GM21390 (cell line): ENCODE data around the gene LRRC19.

Experiments used
- ATAC-seq: cut with Tn5 transposase; IDR thresholded peaks from one replicate; pipeline ENCODE4 v1.9.1; 2021; ENCODE audit not compliant: unreplicated experiment

LRRC19 gene

GRCh38 chr9:26955921-26956859 lies 49.3 kb downstream of the LRRC19 start, which contains the start of gene IFT74:
IFT74 (plus strand) TSS chr9:26956412; CDS start chr9:26961968, 5,556 bp downstream.
- peak; percentile 99 for ATAC-seq

- ATAC-seq, result peak; percentile 24
These were observed 50.1 kb downstream of the LRRC19 start for GRCh38 chr9:26955222-26955903.

DNA sequence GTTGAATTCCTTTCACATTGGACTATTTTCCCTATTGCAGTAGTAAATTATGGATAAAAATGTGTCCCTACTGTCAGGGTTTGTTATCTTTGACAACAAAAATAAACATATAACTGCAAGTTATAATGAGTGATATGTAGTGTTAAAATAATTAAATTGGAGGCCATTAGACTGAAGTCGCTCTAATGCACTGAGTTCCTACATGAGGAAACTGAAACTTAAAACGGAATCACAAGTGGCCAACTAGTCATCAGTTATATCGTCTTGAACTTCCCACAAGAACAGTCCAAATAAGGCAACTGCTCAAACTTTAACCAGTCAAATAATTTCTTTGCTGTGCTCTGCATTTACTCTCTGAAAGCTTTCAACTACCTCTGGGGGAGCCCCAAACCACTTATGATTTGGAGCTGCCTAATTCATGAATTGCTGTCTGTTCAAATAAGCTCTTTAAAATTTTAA lies 51.4 kb downstream of the LRRC19 start:
- ATAC-seq, result no peak

DNA sequence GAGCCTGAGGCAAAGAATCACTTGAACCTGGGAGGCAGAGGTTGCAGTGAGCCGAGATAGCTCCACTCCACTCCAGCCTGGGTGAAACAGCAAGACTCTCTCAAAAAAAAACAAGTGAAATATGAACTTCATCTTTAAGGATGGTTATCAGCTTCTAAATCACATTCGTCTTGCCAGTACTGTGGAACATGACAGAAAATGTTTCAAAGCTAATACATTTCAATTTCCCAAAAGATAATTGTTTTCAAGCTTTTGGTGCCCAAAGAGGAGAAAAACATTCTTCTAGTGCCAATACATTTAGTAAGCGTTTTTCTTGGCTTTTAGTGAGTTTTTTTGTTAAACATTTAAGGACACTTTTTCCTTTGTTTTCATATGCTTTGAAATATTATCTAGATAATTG lies 53.7 kb downstream of the LRRC19 start:
- ATAC-seq, result no peak

DNA sequence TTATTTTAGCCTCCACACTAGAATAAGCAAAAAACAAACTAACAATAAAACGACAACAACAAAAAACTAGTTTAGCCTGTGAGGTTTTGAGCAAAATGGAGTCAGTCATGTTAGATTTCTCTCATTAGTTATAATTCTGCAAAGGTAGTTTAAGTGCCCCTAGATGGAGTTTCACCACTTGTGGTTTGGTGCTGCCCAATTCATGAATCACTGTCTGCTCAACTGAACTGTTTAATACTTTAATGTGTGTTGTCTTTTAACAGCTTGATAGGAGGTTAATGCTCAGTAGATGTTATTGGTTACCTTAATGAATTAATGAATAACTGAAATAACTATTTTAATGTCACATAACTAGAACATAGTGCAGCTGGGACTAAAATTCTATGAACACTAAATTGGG lies 55.0 kb downstream of the LRRC19 start:
- no peak for ATAC-seq

DNA sequence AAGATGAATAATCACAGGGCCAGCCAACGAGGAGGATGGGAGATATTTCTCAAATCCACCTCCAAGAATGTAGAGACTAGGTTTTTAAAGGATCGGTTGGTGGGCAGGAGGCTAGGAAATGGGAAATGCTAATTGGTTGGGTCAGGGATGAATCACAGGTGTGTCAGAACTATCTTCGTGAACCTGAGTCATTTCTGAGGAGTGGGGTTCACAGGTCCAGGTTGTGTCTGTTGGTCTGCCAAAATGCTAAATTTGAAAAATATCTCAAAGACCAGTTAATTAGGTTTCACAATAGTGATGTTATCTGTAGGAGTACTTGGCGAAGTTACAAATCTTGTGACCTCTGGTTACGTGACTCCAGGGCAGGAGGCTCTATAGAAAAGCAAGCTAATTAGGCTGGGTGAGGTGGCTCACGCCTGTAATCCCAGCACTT lies 55.8 kb downstream of the LRRC19 start:
- ATAC-seq, result no peak

DNA sequence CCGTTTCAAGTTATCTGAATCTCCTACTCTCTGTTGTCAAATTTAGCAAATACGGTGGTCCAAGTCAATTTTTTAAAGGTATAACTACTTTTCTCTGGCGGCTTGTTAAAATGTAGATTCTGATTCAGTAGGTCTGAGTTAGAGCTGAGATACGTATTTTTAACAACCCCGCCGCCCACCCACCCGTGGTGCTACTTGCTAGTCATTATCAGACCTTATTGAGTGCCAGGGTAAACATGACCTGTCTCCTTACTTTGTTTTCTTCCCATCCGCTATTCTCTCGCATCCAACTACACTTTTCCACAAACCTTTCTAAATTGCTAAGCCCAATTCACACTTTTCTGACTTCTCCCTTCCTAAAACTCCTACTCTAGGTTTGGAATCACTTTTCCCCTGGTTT lies 57.7 kb downstream of the LRRC19 start:
- ATAC-seq, result no peak

- peak; percentile 99 for ATAC-seq
These were observed 58.4 kb downstream of the LRRC19 start, which contains the start of gene PLAA for GRCh38 chr9:26946753-26947727. PLAA (minus strand) TSS chr9:26947242; CDS start chr9:26947045, 197 bp downstream.

DNA sequence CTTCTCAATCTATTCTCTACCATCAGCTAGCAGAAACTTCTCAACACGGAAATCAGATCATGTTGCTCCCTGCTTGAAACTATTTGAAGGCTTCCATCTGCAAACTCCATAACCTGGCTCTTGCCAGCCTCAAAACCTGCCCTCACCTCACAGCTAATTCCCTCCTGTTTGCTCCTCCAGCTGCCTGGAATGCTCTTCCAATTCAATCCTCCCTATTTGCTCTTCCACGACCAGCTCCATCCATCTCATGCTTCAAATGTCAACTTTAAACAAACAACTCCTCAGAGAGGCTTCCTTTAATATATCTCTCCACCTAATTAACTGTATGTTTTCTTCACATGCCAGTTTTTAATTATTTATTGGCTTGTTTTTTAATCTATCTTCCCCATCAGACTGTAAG lies 59.9 kb downstream of the LRRC19 start:
- ATAC-seq, result no peak
